ENCODE data around the gene JADE2. TPM values are rescaled to one million over a fixed set of nuclear protein-coding genes. Genes with fewer than 3 reads are reported as not detected.

Gene JADE2
- total and polyA plus RNA-seq, 2 experiments from 2014 or later: 16.2 to 40.8 TPM

- Histone ChIP-seq H3K4me3 (no peak overlapping the region), H3K79me2 (replicated peaks; ENCODE audit: insufficient read depth) (no peaks in the 10 kb centered on the region), H3K27me3 (ENCODE audit: insufficient read depth) (no peaks in the 10 kb centered on the region), H4K20me1 (replicated peaks; ENCODE audit: insufficient read depth) (no peaks in the 10 kb centered on the region), H3K27ac (ENCODE audit: low read depth) (peak overlapping the region; percentile 80), H3K36me3 (ENCODE audit: insufficient read depth) (no peaks in the 10 kb centered on the region), H3K4me2 (0 out of 2 replicates have a peak overlapping the region, but pooled peaks have one; percentile 34), H2AFZ (peak overlapping the region; percentile 90; the same call in 1 of the 2 replicates), H3K4me1 (ENCODE audit: insufficient read depth) (peaks cover 34% of the 10 kb centered on the region), H3K9me2 (ENCODE audit: insufficient read depth) (no peaks in the 10 kb centered on the region), H3F3A (replicated peaks; ENCODE audit: low read depth) (0 out of 2 replicates have a peak, but pooled peaks cover 2% of the 10 kb centered on the region)
- Mint-ChIP-seq H3K36me3 (ENCODE audit: low read depth) (no peaks in the 10 kb centered on the region), H3K27me3 (ENCODE audit: insufficient read depth, low read depth, poor library complexity) (peaks cover 13% of the 10 kb centered on the region), H3K4me3 (no peak overlapping the region; the same call in 2 of the 3 replicates), H3K27ac (no peak overlapping the region), H3K4me1 (peaks cover 26% of the 10 kb centered on the region), H3K9me3 (no peaks in the 10 kb centered on the region)
- no peak for DNase-seq (ENCODE audit: low spot score)
- ATAC-seq: no peak
- TF ChIP-seq EZH2phosphoT487 (IDR thresholded peaks at IDR 0.05; ENCODE audit: unreplicated experiment): no peak
- no peak for TF ChIP-seq ZNF114 (CRISPR knock-in tag; IDR thresholded peaks at IDR 0.05)
- TF ChIP-seq ETS1 (IDR thresholded peaks at IDR 0.05): no peak
- TF ChIP-seq, protein P1, sequence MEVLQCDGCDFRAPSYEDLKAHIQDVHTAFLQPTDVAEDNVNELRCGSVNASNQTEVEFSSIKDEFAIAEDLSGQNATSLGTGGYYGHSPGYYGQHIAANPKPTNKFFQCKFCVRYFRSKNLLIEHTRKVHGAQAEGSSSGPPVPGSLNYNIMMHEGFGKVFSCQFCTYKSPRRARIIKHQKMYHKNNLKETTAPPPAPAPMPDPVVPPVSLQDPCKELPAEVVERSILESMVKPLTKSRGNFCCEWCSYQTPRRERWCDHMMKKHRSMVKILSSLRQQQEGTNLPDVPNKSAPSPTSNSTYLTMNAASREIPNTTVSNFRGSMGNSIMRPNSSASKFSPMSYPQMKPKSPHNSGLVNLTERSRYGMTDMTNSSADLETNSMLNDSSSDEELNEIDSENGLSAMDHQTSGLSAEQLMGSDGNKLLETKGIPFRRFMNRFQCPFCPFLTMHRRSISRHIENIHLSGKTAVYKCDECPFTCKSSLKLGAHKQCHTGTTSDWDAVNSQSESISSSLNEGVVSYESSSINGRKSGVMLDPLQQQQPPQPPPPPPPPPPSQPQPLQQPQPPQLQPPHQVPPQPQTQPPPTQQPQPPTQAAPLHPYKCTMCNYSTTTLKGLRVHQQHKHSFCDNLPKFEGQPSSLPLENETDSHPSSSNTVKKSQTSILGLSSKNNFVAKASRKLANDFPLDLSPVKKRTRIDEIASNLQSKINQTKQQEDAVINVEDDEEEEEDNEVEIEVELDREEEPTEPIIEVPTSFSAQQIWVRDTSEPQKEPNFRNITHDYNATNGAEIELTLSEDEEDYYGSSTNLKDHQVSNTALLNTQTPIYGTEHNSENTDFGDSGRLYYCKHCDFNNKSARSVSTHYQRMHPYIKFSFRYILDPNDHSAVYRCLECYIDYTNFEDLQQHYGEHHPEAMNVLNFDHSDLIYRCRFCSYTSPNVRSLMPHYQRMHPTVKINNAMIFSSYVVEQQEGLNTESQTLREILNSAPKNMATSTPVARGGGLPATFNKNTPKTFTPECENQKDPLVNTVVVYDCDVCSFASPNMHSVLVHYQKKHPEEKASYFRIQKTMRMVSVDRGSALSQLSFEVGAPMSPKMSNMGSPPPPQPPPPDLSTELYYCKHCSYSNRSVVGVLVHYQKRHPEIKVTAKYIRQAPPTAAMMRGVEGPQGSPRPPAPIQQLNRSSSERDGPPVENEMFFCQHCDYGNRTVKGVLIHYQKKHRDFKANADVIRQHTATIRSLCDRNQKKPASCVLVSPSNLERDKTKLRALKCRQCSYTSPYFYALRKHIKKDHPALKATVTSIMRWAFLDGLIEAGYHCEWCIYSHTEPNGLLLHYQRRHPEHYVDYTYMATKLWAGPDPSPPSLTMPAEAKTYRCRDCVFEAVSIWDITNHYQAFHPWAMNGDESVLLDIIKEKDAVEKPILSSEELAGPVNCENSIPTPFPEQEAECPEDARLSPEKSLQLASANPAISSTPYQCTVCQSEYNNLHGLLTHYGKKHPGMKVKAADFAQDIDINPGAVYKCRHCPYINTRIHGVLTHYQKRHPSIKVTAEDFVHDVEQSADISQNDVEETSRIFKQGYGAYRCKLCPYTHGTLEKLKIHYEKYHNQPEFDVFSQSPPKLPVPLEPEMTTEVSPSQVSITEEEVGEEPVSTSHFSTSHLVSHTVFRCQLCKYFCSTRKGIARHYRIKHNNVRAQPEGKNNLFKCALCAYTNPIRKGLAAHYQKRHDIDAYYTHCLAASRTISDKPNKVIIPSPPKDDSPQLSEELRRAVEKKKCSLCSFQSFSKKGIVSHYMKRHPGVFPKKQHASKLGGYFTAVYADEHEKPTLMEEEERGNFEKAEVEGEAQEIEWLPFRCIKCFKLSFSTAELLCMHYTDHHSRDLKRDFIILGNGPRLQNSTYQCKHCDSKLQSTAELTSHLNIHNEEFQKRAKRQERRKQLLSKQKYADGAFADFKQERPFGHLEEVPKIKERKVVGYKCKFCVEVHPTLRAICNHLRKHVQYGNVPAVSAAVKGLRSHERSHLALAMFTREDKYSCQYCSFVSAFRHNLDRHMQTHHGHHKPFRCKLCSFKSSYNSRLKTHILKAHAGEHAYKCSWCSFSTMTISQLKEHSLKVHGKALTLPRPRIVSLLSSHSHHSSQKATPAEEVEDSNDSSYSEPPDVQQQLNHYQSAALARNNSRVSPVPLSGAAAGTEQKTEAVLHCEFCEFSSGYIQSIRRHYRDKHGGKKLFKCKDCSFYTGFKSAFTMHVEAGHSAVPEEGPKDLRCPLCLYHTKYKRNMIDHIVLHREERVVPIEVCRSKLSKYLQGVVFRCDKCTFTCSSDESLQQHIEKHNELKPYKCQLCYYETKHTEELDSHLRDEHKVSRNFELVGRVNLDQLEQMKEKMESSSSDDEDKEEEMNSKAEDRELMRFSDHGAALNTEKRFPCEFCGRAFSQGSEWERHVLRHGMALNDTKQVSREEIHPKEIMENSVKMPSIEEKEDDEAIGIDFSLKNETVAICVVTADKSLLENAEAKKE (CRISPR knock-in tag; IDR thresholded peaks at IDR 0.05): no peak
- no peak for TF ChIP-seq ZNF331 (CRISPR knock-in tag; IDR thresholded peaks at IDR 0.05; ENCODE audit: low read depth)
Observed at GRCh38 chr5:134503937-134504437, 21.5 kb upstream of the JADE2 start.

Data from GM23338 (cell line).